ENCODE measurements around the gene ADAMTSL1.

The ADAMTSL1 gene

DNA sequence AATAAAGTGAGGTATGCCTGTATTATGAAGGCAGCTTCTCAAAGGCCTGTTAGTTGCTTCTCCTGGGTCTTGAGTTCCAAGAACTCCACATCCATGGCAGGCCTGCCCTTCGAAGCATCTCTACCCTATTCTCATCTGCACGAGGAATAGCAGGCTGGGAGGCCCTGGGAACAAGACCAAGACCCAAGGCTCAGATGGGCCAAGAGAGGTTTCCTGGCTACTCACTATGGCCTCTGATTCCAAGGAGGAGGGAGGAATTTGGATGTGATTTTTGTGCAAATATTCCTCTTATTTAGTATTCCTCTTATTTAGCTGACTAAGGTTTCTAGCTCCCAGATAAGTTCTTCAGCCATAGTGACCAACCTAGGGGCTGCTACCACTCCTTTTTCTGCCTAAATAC is 407.8 kb downstream of the ADAMTSL1 start:
- DNase-seq, result no peak

DNA sequence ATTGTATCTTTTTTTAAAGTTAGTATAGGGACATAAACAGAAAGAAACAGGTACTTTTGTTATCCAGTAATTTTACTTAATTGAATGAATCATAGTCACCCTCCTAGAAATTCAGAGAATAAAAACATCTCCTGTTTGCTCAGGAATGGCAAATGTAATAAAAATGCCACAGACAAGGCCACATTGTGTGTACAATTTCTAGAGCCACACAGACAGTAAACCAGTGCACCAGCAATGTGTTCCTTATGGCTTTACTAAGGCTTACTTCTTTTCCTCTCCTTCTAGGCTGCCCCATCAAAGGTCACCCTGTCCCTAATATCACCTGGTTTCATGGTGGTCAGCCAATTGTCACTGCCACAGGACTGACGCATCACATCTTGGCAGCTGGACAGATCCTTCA is 413.6 kb downstream of the ADAMTSL1 start:
- DNase-seq, result no peak

DNA sequence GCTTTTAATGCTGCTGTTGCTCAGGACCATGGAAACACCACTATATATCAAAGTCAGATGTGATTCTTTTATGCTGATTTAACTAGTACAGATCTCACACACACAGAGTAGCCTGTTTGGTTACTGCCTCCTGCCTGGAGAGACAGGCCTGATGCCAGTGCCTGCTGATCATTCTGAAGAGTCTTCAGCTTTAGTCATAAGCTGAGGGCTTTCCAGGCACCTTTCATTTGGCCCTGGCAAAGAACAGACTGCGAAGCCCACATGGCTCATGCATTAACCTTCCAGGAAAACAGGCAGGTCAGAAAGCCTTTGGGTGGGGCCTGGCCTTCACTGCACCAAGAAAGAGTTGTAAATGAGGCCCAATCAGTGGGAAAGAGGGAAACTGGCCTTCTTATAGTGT is 414.3 kb downstream of the ADAMTSL1 start:
- no peak for DNase-seq

DNA sequence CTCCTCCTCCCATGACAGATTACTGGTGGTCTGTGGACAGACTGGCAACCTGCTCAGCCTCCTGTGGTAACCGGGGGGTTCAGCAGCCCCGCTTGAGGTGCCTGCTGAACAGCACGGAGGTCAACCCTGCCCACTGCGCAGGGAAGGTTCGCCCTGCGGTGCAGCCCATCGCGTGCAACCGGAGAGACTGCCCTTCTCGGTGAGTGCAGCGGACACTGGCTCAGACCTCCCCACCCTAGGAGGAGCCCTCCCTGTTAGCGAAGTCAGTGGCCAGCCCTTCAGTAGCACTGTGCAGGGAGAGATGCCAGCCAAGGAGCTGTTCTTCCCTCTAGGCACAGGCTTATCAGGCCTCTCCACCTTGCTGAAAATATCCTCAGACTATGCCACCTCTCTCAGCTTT is 415.6 kb downstream of the ADAMTSL1 start:
- no peak for DNase-seq

DNA sequence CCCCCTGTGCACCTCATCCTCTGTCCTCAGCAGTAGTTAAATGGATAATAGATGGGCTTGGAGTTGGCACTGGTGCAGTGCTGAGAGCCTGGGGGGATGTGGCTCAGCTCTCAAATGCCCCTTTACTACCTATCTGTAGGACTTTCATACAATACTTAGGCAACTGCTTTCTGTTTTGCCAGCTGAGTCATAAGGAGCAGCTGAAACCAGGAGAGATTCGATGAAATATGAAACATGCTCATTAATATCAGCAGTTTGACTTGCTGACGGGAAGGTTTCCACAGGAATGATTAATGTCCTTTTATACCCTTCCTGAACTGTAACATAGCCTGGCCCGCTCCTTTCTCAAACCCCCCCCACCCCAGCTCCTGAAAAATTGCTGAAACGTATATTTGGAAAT is 416.4 kb downstream of the ADAMTSL1 start:
- DNase-seq, result no peak

DNA sequence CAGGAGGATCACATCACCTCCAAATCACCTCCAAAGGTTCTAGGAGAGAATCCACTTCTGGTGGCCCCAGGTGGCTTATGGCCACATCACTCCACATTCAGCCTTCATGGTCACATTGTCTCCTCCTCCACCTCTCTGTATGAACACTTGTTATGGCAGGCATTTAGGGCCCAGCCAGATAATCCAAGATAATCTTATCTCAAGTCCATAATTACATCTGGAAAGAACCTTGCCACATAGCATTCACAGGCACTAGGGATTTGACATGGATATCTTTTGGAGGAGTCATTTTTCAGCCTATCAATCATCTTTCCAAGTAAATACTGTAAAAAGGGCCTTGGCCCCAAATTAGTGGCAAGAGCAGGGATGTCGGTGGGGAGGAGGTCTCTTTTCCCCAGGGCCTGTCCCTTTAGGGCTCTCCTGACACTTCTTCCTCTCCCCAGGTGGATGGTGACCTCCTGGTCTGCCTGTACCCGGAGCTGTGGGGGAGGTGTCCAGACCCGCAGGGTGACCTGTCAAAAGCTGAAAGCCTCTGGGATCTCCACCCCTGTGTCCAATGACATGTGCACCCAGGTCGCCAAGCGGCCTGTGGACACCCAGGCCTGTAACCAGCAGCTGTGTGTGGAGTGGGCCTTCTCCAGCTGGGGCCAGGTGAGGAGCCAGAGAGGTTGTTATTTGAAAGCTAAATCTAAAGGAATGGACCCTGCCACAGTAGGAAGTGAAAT is 418.2 kb downstream of the ADAMTSL1 start:
- no peak for DNase-seq

DNA sequence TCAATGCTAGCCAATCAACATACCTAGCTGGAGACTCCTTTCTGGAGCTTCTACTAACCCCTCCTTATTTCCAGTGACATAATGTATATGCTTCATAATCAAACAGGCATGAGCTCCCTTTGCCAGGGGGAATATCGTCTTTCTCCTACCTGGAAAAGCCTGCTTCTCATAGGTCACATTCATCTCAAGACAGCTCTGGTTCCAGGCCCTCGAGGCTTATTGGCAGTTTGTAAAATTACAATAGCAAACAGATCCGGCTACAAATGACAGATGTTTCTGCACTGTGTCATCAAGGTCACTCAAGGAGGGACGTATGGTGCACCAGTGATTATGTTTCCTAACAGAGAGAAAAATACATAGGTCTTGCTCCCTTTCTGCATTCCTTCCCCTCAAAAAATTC is 419.1 kb downstream of the ADAMTSL1 start:
- DNase-seq, result no peak

DNA sequence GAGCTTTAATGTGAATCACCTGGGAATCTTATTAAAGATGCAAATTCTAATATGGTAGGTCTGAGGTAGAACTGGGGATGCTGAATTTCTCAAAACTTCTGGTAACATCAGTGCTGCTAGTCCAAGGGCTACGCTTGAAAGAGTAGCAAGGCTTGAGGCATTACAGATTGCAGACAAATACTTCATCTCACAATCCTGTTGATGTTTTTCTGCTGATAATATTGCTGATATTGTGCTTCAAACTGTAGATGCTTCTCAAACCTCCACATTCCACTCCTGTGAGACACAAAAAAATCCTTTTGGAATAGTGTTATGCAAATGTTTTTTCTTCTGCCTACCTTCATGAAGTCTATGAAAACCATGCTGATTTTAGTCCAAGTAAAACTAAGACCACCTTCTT is 419.5 kb downstream of the ADAMTSL1 start:
- DNase-seq, result no peak

DNA sequence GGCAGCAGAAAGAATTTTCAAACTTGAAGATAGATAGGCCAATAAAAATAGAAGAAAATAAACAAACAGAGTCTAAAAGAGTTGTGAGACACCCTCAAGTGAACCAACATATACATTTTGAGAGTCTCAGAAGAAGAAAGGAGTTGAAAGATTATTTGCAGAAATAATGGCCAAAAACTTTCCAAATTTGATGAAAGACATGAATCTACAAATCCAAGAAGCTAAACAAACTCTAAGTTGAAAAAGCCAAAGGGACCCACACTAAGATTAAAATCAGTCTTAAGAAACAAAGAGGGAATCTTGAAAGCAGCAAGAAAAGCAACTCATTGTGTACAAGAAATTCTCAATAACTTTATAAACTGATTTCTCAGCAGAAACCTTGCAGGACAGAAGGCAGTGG is 422.1 kb downstream of the ADAMTSL1 start:
- DNase-seq, result no peak

DNA sequence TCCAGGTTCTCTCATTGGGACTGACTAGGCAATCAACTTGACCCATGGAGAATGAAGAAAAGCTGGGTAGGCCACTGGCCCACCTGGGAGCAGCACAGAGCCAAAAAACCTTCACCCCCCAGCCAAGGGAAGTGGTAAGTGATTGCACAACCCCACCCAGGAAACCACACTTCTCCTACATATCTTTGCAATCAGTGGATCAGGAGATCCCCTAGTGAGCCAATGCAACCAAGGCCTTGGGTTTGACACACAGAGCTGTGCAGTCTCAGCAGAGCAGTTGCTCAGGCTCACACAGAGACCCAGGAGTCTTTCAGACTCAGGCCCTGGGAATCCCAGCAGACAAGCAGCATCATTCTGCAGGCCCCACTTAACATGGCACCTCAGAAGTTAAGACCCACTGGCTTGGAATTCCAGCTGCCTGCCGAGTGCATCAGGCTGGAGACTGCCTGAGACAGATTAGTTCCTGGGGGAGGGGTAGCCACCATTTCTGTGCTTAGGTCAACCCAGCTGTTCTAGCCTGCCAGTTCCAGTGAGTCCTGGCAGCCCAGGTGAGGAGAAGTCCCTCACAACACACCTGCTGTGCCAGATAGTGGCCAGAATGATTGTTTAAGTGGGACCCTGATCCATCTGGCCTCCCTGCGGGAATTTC is 422.7 kb downstream of the ADAMTSL1 start:
- DNase-seq, result no peak

DNA sequence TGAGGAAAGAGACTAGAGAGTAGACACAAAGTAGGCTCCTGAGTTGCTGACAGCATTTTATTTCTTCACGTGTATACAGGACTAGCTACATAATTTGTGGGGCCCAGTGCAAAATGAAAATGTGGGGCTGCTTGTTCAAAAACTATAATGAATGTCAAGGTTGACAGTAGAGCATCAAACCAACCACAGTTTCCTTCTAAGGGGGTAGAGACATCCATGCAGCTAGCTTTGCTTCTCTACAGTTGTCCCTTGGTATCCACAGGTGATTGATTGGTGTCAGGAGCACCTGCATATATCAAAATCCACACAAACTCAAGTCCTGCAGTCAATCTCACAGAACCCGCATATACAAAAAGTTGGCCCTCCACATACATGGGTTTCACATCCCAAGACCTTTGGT is 429.5 kb downstream of the ADAMTSL1 start:
- DNase-seq, result no peak

DNA sequence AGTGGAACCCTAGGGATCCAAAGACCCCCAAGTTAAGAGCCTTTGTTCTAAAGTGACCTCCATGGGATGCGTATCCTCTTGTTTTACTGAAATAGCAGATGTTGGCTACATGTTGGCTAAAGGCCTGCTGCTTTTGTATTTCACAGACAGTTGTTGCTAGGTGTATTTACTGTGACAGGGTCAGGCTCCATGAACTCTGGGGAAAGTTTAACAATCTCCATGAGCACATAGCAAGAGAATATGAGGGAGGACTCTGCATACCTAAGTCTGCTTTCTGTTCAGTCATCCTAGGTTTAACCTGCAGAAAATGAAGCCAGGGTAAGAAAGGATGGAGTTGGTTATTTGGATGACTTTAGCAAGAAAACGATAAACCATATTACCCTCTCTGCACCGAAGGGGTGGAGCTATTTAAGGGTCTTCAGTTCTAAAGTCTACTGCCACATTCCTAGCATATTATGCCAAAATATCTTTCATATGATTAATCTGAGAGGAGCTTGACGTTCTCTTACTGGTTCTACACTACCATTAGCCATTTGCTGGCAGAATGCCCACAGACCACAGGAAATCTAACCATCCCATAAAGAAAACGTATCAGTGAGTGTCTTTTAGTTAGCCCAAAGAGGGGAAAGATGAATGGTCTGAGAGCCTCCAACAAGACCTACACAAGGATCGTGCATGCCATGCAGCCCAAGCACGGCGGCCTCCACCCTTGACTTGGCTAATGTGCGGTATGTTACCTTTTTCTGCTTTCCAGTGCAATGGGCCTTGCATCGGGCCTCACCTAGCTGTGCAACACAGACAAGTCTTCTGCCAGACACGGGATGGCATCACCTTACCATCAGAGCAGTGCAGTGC is 431.3 kb downstream of the ADAMTSL1 start:
- no peak for DNase-seq

DNA sequence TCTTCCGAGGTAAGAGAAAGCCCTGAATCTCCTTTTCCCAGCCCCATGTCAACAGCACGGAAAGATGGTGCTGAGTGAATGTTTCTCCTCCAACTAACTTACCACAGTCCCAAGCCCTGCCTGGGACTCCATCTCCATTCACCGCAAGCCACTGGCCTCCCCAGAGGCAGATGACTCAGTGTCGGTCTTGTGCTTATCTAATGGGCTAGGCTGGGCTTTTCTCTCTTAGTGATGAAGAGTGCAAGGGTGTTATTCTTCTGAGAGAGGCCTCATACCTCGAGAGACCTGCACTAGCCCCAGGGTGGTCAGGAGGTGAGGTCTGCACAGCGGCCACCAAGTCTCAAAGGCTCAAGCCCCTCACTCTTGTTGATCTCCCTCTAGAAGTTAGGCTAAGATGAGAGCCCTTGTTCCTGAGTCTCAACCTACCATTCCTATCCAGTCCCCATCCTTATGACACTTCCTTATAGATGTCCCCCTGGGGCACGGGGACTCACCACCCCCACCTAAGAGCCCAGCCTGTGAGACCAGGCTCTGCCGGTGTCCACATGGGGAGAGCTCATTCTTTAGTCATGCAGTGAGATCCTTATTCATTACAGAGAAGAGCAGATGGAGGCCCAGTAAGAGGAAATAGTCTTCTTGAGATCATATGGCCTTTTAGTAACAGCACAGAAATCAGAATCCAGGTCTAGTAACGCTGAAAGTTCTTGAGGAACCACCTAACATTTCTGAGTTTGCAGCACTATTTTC is 432.1 kb downstream of the ADAMTSL1 start:
- DNase-seq, result no peak

DNA sequence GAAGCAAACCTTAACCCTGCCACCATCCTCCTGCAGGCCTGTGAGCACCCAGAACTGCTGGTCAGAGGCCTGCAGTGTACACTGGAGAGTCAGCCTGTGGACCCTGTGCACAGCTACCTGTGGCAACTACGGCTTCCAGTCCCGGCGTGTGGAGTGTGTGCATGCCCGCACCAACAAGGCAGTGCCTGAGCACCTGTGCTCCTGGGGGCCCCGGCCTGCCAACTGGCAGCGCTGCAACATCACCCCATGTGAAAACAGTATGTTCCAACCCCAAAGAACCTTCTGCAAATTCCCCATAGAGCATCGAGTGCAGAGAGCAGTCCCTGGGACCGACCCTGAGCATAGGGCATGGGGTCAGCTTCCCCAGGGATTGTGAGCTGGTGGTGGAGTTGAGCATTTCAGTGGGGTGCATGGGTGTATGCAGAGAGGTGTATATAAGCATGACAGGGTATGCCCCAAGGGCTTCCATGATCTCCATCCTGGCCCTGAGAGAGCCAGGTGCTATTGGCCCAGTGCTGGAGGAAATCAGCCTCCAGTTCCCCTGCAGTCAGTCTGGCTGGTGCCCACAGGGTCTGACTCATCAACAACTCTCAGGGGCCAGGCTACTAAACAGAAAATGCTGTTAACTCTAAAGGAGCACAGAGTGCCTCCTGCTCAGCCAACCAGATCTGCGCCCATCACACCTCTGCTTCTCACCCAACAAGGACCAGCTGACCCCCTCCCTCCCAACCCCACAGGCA is 432.9 kb downstream of the ADAMTSL1 start:
- no peak for DNase-seq

DNA sequence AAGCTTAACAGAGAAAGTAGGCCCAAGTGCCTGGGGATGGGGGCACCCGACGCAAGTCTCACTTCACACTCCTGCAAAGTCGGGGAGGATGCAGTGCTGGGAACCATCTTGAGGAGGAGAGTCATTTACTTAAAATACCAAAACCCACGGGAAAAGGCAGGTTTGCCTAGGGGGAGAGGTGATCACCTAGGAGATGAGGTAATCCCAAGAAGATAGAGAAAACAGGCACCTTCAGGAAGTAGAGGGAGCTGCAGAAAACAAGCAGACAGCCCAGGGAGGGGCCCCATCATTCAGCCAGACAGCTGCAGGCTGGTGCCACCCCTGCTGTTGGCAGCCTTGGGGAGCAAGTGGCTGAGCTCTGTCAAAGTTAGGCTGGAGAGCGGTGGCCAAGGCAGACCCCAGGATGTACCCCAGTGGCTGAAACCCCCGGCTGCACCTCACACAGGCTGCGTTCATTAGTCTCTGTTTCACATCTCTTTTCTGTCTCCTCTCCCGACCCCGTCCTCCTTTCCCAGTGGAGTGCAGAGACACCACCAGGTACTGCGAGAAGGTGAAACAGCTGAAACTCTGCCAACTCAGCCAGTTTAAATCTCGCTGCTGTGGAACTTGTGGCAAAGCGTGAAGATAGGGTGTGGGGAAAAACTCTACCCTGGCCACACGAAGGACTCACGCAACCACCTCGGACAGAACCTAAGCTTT is 434.1 kb downstream of the ADAMTSL1 start:
- no peak for DNase-seq

DNA sequence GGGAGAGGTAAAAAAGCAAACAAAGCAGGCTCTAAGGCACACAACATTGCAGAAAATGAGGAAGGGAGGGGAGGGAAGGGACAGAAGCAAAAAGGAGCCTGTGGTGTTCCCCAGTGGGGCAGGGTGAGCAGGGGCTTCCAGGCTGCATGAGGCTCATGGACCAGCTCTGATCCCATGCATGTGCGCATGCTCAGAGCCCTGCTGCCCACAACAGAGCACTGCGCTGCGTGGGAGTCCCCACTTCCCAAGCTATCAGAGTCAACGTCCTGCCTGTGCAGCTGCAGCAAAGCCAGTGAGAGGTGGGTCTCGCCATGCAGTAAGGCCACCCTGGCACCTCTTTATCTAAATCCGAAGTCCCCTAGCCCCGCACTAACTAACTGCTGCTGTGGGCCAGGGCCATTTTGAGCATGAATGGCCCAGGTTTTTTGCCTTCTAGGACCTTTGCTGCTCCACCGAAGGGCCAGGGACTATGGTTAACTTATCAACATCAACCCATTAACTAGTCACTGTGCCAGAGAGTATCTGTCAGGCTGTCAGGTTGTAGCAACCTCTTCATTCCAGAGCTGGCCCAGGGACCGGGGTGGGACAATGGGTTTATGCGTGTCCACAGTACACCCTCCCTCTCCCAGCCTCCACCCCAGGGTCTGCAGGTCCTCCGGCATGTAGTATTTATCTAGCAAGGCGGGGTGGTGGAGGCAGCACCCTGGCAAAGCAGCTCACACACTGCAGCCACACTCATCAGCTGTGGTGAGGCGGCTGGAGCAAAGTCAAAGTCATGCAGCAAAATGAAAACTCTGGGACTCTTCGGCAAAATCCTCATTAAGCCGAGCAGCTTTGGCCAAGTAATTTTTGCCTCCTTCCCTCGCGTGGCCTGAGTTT is 435.4 kb downstream of the ADAMTSL1 start:
- DNase-seq, result no peak

DNA sequence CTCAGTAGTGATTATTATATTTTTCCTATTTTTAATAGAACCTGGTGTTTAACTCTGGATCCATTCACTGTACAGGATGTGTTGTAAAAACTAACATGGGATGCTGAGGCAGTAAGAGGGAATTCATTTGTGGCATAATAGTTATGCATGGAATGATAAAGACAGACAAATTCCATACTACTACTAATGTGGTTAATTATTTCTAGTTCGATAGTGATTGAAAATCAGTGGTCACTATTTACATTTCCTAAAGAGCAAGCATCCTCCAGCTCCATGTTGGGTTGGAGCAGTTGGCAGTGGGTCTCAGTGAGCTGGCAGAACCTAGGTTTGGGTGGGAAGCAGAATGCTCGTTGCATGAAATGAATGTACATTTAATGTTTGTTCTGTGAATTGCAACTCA is 436.5 kb downstream of the ADAMTSL1 start:
- DNase-seq, result no peak

DNA sequence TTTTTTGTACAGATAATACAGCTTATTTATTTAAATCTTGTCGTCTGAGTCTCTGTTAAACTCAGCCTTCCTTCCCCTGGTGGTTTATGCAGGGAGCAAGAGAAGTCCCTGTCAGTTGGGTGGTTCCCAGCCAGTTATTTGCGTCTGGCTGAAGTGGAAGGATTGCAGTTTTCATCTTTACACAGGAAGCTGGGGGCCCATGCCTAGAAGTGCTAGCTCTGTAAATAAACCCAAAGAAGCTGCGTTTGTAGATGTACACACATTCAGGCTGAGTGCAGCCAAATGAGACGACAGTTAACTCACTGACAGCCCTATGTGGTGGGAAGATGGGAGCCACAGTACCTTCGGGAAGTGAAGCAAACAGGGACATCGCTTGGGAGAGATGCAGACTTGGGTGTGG is 437.0 kb downstream of the ADAMTSL1 start:
- no peak for DNase-seq

DNA sequence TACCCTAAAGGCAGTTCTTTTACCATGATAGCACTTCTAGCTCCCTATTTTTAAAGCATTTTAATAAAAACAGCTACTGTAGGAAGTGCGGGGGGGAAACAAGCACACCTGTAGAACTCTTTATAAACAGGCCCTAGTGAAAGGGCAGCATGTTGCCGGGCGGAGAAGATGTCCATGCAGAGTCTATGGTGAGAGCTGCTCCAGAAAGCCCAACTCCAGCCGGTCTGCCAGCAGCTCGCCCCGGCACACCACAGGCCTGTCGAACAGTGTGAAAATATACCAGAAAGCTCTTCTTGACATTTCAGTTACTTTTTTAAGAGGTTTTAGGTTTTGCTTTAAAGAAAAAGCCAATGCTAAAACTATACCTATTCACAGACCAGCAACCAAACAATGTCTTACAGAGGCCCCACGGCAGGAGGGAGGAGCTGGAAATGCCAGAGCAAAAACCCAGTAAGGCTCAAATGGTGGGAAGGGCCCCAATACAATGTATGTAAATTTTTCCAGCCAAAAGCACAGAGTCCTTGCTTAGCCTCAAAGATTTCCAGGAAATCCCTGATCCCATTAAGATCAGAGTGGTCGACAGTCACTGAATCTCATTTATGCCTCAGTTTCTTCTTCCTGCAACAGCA is 437.9 kb downstream of the ADAMTSL1 start:
- DNase-seq, result no peak

All from T-helper 9 cell (primary cell).